Measurements from ENCODE around the gene MEGF11. TPM values are rescaled to one million over a fixed set of nuclear protein-coding genes. Genes with fewer than 3 reads are reported as not detected.

MEGF11 gene
- total and polyA plus RNA-seq, 9 donors, result 0.04 to 11.4 (median 0.40) TPM; not detected in 2

GRCh38 chr15:65901836-65902235 lies 351.7 kb downstream of the MEGF11 start:
- WGBS, 3 donors, result 96 to 97% (median 96%) methylated on average over 3 of the region's 3 CpGs
- no peaks in the 10 kb centered on the region for H3K36me3 ChIP-seq
- H3K9me3 ChIP-seq, result no peaks in the 10 kb centered on the region

GRCh38 chr15:65901336-65901735 lies 352.2 kb downstream of the MEGF11 start:
- Histone ChIP-seq H3K9me3 (no peaks in the 10 kb centered on the region), H3K36me3 (no peaks in the 10 kb centered on the region), H3K4me3 (no peak overlapping the region), H3K4me1 (ENCODE audit: insufficient read depth) (peaks cover 2% of the 10 kb centered on the region), H3K27ac (no peak overlapping the region), H3K27me3 (no peaks in the 10 kb centered on the region)
- WGBS, 3 donors, result 59 to 75% (median 65%) methylated on average over 2 of the region's 2 CpGs
- intact Hi-C loops (cut with DNase I), result no loop called here
- TF ChIP-seq POLR2A (IDR thresholded peaks at IDR 0.05) (no peak), CTCF (IDR thresholded peaks at IDR 0.05) (no peak), EP300 (IDR thresholded peaks at IDR 0.05) (no peak)
- no peak for DNase-seq

More at GRCh38 chr15:65901836-65902235, 351.7 kb downstream of the MEGF11 start:
- H3K27ac ChIP-seq, result no peak overlapping the region
- no peak overlapping the region for H3K4me3 ChIP-seq
- TF ChIP-seq EP300 (IDR thresholded peaks at IDR 0.05), result no peak
- no peak for TF ChIP-seq CTCF (IDR thresholded peaks at IDR 0.05)
- no peak for TF ChIP-seq POLR2A (IDR thresholded peaks at IDR 0.05)
- H3K4me1 ChIP-seq (ENCODE audit: insufficient read depth), result peaks cover 2% of the 10 kb centered on the region
- intact Hi-C loops (cut with DNase I), result no loop called here
- no peak for DNase-seq
- no peaks in the 10 kb centered on the region for H3K27me3 ChIP-seq

GRCh38 chr15:65900488-65900887 lies 353.1 kb downstream of the MEGF11 start:
- Histone ChIP-seq H3K4me1 (ENCODE audit: insufficient read depth) (peaks cover 2% of the 10 kb centered on the region), H3K9me3 (no peaks in the 10 kb centered on the region), H3K4me3 (no peak overlapping the region), H3K36me3 (no peaks in the 10 kb centered on the region), H3K27ac (no peak overlapping the region), H3K27me3 (no peaks in the 10 kb centered on the region)
- TF ChIP-seq EP300 (IDR thresholded peaks at IDR 0.05) (no peak), CTCF (IDR thresholded peaks at IDR 0.05) (no peak), POLR2A (IDR thresholded peaks at IDR 0.05) (no peak)
- intact Hi-C loops (cut with DNase I), result no loop called here
- WGBS, 3 donors, result 94 to 95% (median 95%) methylated on average over 3 of the region's 3 CpGs
- DNase-seq, result no peak

- Histone ChIP-seq H3K4me1 (ENCODE audit: insufficient read depth) (no peaks in the 10 kb centered on the region), H3K27me3 (no peaks in the 10 kb centered on the region), H3K4me3 (no peak overlapping the region), H3K36me3 (no peaks in the 10 kb centered on the region), H3K27ac (no peak overlapping the region), H3K9me3 (no peaks in the 10 kb centered on the region)
- WGBS, 3 donors, result 63 to 79% (median 64%) methylated on average over 2 of the region's 2 CpGs
- intact Hi-C loops (cut with DNase I), result no loop called here
- TF ChIP-seq EP300 (IDR thresholded peaks at IDR 0.05) (no peak), CTCF (IDR thresholded peaks at IDR 0.05) (no peak), POLR2A (IDR thresholded peaks at IDR 0.05) (no peak)
- no peak for DNase-seq
These were observed 357.3 kb downstream of the MEGF11 start for GRCh38 chr15:65896236-65896635.
